GM18505 (cell line): ENCODE measurements around the gene SRSF4.

Experiments used
- ATAC-seq: cut with Tn5 transposase; IDR thresholded peaks from one replicate; pipeline ENCODE4 v1.9.1; 2021; ENCODE audit not compliant: unreplicated experiment
- POLR2A ChIP-seq: IDR thresholded peaks from 4 replicates; pipeline ENCODE4 v1.6.1; 2011; ENCODE audit warnings: borderline replicate concordance; ENCODE audit not compliant: insufficient read depth, insufficient read length; ENCODE audit errors: extremely low read depth

The SRSF4 gene

GRCh38 chr1:29193879-29194455, 12.3 kb upstream of the SRSF4 start:
- TF ChIP-seq POLR2A = no peak
- no peak for ATAC-seq

- no peak for ATAC-seq
- no peak for TF ChIP-seq POLR2A
Observed at GRCh38 chr1:29190718-29191117, 9.0 kb upstream of the SRSF4 start.

GRCh38 chr1:29186707-29187106, 5.0 kb upstream of the SRSF4 start:
- TF ChIP-seq POLR2A = no peak
- no peak for ATAC-seq

GRCh38 chr1:29186252-29186651, 4.6 kb upstream of the SRSF4 start:
- TF ChIP-seq POLR2A = no peak
- no peak for ATAC-seq

DNA sequence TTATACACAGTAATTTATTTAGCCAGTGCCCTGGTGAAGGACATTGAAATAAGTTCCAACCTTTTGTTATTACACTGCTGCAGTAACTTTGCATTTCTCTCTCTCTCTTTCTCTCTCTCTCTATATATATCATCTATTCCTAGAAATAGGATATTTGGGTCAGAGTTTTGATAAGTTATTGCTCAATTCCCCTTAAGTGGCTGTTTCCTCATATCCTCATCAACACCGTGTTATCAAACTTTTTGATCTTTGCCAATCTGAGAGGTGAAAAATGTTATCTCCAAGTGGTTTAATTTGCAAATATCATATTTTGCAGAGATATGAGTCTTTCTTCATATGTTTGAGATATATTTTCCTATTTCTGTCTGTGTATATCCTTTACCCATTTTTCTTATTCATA, 1.6 kb upstream of the SRSF4 start:
- no peak for TF ChIP-seq POLR2A
- no peak for ATAC-seq

DNA sequence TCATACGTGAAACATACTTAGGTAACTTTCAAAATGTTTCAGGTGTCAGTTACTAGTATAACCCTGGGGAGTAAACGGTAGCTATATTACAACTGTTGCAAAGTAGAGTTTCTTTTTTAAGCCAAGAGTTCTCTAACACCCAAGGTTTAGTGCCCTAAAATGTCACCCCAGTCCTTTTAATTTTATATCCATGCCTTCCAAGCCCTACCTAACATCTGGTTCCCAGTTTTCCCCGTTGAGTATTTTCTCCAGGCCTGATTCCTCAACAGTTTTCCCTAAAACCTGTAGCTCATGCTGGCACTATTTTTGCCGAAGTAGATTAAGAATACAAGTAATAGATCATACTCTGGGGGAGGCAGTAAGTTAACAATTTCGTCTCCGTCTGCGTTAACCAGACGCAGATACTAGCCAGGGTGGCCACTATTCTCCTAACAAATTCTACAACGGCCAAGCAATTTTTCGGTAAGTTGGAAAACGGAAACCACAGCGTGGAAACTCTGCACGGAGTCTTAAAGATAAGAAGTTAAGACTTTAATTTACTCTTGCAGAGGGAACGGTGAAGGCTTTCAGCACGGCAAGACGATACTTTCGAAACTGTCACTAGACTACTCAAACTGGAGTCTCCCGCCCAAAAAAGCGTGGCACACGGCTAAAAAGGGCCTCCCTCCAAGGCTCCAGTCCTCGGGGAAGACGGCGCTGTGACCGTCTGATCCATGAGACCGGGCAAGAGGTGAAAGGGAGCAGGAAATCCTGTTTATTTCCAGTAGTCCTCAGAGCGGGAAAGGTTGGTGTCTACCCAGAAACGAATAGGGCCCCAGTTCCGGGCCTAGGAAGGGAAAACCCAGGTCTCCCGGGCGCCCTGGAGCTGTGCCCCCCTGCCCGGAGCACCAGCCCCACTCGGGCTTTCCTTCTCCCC, 945 bp downstream of the SRSF4 start:
- ATAC-seq = peak; percentile 7
- no peak for TF ChIP-seq POLR2A

DNA sequence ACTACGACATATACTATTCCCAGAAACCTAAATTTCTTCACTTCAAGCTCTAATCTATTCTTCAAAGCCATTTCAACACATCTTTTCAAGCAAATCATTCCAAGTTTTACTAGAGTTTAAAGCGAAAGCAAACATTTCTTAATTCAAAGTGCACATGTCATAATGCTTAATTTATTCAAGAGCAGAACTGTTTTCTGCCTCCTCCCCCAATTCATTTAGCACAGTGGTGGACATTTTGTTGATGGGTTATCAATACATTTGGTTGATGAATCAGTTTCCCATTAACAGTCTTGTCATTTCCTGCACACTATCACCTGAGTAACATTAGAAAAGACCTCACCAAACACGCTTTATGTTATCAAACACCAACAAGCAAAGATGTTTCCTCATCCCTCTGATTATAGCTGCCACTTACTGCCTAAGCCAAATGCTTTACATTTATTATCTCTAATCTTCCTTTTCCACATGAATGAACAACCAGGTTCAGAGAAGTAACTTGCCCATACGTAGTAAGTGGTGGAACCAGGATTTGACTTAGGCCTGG, 2.0 kb downstream of the SRSF4 start:
- no peak for ATAC-seq
- TF ChIP-seq POLR2A = no peak

DNA sequence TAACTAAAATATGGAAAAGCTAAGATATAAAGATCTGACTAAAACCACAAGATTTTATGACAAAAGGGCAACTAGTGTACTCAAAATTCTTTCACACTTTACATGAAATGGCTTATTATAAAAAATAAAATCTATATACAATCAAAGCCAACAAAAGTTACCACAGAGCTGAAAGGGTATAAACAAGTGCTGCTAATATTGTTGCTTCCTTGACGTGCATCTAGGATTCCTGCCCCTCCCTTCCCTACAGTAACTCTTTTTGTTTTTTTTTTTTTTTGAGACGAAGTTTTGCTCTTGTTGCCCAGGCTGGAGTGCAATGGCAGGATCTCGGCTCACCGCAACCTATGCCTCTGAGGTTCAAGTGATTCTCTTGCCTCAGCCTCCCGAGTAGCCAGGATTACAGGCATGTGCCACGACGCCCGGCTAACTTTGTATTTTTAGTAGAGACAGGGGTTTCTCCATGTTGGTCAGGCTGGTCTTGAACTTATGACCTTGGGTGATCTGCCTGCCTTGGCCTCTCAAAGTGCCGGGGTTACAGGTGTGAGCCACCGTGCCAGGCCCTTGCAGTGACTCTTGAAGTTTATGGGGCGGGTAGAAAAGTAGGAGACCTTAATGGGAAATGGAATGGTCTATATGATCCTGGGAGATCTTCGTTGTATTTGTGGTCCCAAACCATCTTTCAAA, 4.5 kb downstream of the SRSF4 start:
- ATAC-seq = no peak
- TF ChIP-seq POLR2A = no peak

DNA sequence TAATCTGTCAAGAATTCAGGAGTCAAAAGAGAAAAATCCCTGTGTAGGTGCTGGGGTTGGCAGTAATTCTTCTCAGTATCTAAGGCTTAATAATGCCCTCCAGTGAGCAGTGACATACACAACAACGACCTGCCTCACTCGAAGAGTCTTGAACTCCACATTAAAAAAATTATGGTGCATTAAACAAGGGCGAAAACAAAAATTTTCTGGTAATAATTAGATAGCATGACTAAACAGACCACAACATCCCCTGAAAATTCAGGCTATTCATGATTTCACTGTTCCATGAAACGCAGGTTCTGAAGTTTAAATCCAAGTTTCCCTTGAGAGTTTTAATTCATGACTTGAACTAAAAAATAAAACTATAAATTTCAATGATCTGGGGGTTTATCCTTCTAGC, 5.1 kb downstream of the SRSF4 start:
- ATAC-seq = no peak
- TF ChIP-seq POLR2A = no peak

- no peak for ATAC-seq
- TF ChIP-seq POLR2A = no peak
Observed at GRCh38 chr1:29172415-29172939, 9.2 kb downstream of the SRSF4 start.

DNA sequence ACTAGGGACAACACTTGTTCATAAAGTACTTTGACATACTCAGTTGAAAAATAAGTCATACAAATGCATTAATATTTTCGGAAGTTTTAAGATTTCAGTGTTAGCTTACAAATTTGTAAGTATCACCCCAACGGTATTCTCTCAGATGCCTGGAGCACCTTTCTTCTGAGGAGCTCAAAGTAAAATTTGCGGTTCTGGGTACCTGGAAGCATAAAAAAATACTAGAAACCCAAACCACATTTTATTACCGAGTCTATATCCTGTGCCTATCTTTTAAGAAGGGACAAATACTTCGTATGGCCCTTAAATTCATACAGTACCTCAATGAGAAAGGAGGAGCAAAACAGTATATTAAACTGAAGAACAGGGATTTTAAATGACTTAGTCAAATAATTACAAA, 10.2 kb downstream of the SRSF4 start:
- ATAC-seq = no peak
- TF ChIP-seq POLR2A = no peak

GRCh38 chr1:29171089-29171488, 10.6 kb downstream of the SRSF4 start:
- no peak for ATAC-seq
- no peak for TF ChIP-seq POLR2A

DNA sequence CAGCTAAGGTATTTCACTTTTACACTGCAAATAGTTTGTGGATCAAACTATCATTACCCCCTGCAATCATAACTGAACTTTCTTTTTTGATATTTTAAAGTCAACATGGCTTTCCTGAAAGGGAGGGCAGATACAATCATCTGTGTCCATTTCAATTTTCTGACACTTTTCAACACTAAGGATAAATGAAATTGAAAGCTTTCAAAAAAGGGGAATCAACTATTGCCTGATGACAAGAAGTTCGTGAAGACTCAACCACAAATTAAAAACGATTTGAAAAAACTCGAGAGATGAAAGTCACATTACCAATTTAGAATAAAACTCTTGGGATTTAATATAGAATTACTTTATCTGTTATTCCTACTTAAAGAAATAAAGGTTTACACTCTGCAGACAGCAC, 11.7 kb downstream of the SRSF4 start:
- ATAC-seq = no peak
- TF ChIP-seq POLR2A = no peak
